HG02642 (cell line): Measurements from ENCODE around the gene ARL5B.
"Not testable (repeated sequence)": the region's sequence is repeated elsewhere in the genome, so short reads cannot be mapped to it uniquely, and the experiment has no call there.

Source experiments
- ATAC-seq: cut with Tn5 transposase; IDR thresholded peaks from one replicate; pipeline ENCODE4 v1.9.1; 2021; ENCODE audit warnings: mild to moderate bottlenecking; ENCODE audit not compliant: unreplicated experiment, poor library complexity

The ARL5B gene

GRCh38 chr10:18659125-18659818 lies at the start of gene ARL5B:
Gene ARL5B (plus strand): TSS chr10:18659431. CDS start chr10:18659638, 207 bp downstream.
- peak; percentile 89 for ATAC-seq

GRCh38 chr10:18610517-18610916 lies 48.7 kb upstream of the ARL5B start:
- ATAC-seq, result no peak

- ATAC-seq, result no peak
Measured at GRCh38 chr10:18611168-18611567, 48.1 kb upstream of the ARL5B start.

- ATAC-seq, result no peak
Measured at GRCh38 chr10:18615618-18616017, 43.6 kb upstream of the ARL5B start.

- ATAC-seq, result no peak
Measured at GRCh38 chr10:18616337-18616736, 42.9 kb upstream of the ARL5B start.

GRCh38 chr10:18619016-18619415 lies 40.2 kb upstream of the ARL5B start:
- ATAC-seq, result no peak

- no peak for ATAC-seq
Measured at GRCh38 chr10:18620856-18621255, 38.4 kb upstream of the ARL5B start.

GRCh38 chr10:18623671-18624070 lies 35.6 kb upstream of the ARL5B start:
- not testable (repeated sequence) for ATAC-seq

- no peak for ATAC-seq
Measured at GRCh38 chr10:18625886-18626285, 33.3 kb upstream of the ARL5B start.

GRCh38 chr10:18627452-18628018 lies 31.7 kb upstream of the ARL5B start:
- peak; percentile 45 for ATAC-seq

GRCh38 chr10:18632500-18632899 lies 26.7 kb upstream of the ARL5B start:
- not testable (repeated sequence) for ATAC-seq

GRCh38 chr10:18635995-18636394 lies 23.2 kb upstream of the ARL5B start:
- no peak for ATAC-seq

GRCh38 chr10:18637400-18637799 lies 21.8 kb upstream of the ARL5B start:
- ATAC-seq, result not testable (repeated sequence)

GRCh38 chr10:18639719-18640118 lies 19.5 kb upstream of the ARL5B start:
- not testable (repeated sequence) for ATAC-seq

GRCh38 chr10:18647151-18647550 lies 12.1 kb upstream of the ARL5B start:
- ATAC-seq, result no peak

GRCh38 chr10:18647945-18648344 lies 11.3 kb upstream of the ARL5B start:
- ATAC-seq, result no peak

- ATAC-seq, result no peak
Measured at GRCh38 chr10:18649364-18649959, 9.8 kb upstream of the ARL5B start.

GRCh38 chr10:18650404-18650997 lies 8.7 kb upstream of the ARL5B start:
- ATAC-seq, result no peak

- ATAC-seq, result peak; percentile 98
Measured at GRCh38 chr10:18651324-18652007, 7.8 kb upstream of the ARL5B start, which contains the start of gene NSUN6. Gene NSUN6 (minus strand): TSS chr10:18651587. CDS start chr10:18651203, 384 bp downstream.

- no peak for ATAC-seq
Measured at GRCh38 chr10:18653112-18653511, 6.1 kb upstream of the ARL5B start.

- ATAC-seq, result no peak
Measured at GRCh38 chr10:18656724-18657123, 2.5 kb upstream of the ARL5B start.
